Left lobe of liver (tissue), 2 donors: Measurements from ENCODE around the gene RAB31. TPM values are rescaled to one million over a fixed set of nuclear protein-coding genes. Genes with fewer than 3 reads are reported as not detected.
"Not testable (repeated sequence)": the region's sequence is repeated elsewhere in the genome, so short reads cannot be mapped to it uniquely, and the experiment has no call there.

Source experiments
- ATAC-seq: fragments of 200-7000 bp; cut with Tn5 transposase; one replicate; pipeline ENCODE4 v1.9.1; 2020; ENCODE audit warnings: mild to moderate bottlenecking, moderate library complexity
- DNase-seq: peaks from one replicate; pipeline ENCODE4 v3.0.0-alpha.2; 2020; ENCODE audit warnings: low spot score
- total RNA-seq: library from RNA; stranded (reverse); gene quantifications from one replicate; pipeline ENCODE4 v1.2.1, GENCODE V29; 2021
- donor health status: DM: no; HTN: no; CAD: no; lungs with moderate emphysema.
- donor health status: DM: no; HTN: yes; CAD: no.

RAB31 gene
- total RNA-seq, 1 donor from 2014 or later, result 7.8 TPM

GRCh38 chr18:9874728-9875127, 166.6 kb downstream of the RAB31 start:
- ATAC-seq (no peak), DNase-seq (no peak)

- ATAC-seq (no peak), DNase-seq (no peak)
Measured at GRCh38 chr18:9876212-9876866, 168.2 kb downstream of the RAB31 start.

DNA sequence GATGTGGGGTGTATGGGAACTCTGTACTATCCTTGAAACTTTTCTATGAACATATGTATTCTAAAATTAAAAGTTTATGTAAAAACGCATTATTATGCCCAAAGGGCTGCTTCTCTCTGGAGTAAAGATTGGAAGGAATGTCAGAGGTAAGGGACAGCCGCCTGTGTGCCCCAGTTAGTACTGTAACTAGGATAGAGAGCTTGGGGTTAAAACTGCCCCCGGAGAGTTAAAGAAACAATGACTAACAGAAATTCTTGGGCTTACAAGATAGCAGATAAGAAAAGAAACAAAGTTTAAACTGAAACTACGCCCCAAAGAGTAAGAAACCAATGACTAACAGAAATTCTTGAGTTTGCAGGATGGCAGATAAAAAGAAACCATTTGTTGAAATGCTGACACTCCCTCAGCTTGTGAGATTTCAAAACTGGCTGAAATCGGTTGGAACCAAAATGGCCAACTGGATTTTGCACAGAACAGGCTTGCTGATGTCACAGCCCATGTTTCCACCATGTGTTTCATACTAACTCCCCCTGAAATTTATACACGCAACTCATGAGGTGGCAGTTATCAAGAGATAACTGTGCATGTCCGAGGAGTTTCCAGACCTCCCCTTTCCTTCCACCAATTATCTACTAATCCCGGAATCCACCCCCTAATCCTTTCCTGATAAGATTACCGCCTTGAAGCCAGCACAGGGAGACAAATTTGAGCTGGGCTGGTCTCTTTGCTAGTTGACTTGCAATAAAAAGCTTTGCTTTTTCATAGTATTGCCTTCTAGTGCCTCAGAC, 169.0 kb downstream of the RAB31 start:
- no peak for DNase-seq
- ATAC-seq, result peak; percentile 53

DNA sequence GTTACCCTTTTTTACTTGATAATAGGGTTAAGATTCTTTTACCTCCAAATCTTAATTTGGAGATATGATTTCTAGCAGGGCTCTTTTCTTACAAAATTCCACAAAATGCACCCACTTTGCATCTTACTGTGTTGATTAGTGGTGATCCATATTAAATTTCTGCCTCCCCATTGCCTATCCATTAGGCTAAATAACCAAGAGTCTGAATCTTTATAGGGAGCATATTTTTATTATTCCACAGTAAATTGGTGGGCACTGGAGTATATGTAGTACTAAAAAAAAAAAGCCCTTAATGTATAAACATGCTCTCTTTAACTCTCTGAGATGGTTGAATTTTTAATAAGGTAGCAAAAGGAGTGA, 169.5 kb downstream of the RAB31 start:
- no peak for DNase-seq

GRCh38 chr18:9878095-9878494, 170.0 kb downstream of the RAB31 start:
- no peak for DNase-seq
- no peak for ATAC-seq

More for the DNA sequence above, 169.5 kb downstream of the RAB31 start:
- no peak for ATAC-seq

DNA sequence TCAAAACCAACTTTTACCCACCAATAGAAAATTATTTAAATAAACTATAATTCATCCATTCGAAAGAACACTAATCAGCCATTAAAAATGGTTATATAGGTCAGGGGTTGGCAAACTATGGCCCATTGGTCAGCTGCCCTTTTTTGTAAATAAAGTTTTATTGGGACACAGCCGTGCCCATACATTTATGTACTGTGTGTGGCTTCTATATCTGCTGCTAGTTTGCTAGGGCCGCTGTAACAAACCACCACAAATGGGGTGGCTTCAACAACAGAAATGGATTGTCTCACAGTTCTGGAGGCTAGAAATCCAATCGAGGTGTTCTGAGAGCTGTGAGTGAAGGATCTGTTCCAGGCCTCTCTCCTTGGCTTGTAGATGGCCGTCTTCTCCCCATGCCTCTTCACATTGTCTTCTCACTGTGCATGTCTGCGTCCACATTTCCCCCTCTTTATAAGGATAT, 170.7 kb downstream of the RAB31 start:
- DNase-seq, result no peak
- no peak for ATAC-seq

GRCh38 chr18:9884090-9884489, 176.0 kb downstream of the RAB31 start:
- ATAC-seq, result no peak
- DNase-seq, result no peak

DNA sequence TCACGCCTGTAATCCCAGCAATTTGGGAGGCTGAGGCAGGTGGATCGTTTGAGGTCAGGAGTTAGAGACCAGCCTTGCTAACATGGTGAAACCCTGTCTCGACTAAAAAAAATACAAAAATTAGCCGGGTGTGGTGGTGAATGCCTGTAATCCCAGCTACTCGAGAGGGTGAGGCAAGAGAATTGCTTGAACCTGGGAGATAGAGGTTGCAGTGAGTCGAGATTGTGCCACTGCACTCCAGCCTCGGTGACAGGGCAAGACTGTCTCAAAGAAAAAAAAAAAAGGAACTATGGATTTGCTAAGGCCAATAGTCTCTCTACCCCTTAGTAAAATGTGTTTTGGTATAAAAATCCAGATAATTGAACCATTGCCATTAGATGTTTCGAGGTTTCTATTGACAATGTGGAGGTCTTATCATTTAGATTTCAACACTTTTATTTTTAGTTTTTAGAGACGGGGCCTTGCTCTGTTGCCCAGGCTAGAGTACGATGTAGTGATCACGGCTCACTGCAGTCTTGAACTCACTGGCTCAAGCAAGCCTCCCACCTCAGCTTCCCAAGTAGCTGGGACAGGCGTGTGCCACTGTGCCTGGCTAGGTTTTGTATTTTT, 176.5 kb downstream of the RAB31 start:
- DNase-seq (no peak), ATAC-seq (no peak)

DNA sequence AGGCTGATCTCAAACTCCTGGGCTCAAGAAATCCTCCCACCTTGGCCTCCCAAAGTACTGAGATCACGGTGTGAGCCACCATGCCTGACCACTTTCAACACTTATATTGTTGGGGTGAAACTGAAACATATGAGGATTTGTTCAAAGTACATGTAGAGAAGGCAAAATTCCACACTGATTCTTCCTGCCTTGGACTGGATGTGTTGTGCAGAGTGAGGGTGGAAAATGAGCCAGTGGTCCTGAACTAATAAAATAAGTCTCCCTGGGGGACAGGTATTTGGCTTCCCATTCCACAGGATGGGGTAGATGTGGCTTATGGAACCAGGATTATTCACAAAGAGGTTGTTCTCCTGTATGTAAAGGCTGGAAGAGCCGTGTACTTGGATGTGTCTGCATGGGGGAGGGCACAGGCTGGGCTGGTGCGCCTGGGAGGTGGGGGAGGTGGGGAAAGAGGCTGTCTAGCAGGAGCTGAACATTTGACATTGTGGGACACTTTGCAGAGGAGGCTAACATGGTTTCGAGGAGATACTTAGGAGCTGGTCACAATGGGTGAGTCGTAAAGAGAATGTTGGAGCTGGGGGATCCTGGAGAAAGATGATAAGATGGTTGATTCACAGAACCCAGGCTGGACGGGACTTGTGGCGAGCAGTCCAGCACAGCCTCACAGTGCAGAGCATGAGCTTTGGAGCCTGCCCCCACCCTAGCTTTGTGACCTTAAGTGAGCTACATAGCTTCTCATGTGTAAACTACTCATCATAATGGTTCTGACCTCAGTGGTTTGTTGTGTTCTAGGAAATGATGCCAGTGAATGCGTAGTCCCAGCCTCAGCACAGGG, 177.3 kb downstream of the RAB31 start, which contains the start of gene TXNDC2:
TSS of gene TXNDC2 (plus strand) at position 804 of the 835 bp plus-strand sequence. CDS start 708 bp downstream, outside the sequence.
- ATAC-seq, result no peak
- DNase-seq, result no peak

DNA sequence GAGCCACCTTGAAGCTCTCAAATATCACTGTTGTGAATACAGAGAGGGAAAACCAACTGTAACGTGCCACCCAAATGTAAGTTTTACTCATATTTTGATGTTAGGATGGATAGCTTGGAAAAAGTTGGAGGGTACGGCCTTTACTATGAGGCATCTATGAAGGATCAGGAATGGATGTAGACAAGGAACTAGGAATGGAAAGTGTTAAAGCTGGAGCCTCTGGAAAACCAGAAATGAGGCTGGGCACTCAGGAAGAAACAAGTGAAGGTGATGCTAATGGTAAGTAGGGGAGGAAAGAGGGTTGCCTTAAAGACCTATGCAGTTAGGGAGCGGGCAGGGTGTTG, 177.9 kb downstream of the RAB31 start:
- DNase-seq (no peak), ATAC-seq (no peak)

DNA sequence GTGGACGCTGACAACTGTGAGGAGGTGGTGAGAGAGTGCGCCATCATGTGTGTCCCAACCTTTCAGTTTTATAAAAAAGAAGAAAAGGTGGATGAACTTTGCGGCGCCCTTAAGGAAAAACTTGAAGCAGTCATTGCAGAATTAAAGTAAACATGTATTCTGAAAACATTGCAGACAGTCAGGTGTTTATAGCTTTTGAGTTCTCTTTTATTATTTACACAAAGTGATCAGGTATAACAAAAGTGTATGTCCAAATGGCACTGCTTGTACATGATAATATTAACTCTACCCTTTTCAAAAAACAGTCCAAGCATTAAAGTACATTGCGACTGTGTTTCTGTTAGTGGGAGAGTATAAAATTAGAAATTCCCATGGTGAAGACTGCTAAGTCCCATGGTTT, 179.9 kb downstream of the RAB31 start:
- ATAC-seq (no peak), DNase-seq (no peak)

GRCh38 chr18:9890196-9890595, 182.1 kb downstream of the RAB31 start:
- no peak for DNase-seq
- no peak for ATAC-seq

GRCh38 chr18:9890957-9891356, 182.9 kb downstream of the RAB31 start:
- DNase-seq (no peak), ATAC-seq (no peak)

- not testable (repeated sequence) for DNase-seq, ATAC-seq
Measured at GRCh38 chr18:9891515-9891914, 183.4 kb downstream of the RAB31 start.

- ATAC-seq, result no peak
- DNase-seq, result no peak
Measured at GRCh38 chr18:9894454-9895068, 186.5 kb downstream of the RAB31 start.

- no peak for DNase-seq
- no peak for ATAC-seq
Measured at GRCh38 chr18:9897129-9897528, 189.0 kb downstream of the RAB31 start.

DNA sequence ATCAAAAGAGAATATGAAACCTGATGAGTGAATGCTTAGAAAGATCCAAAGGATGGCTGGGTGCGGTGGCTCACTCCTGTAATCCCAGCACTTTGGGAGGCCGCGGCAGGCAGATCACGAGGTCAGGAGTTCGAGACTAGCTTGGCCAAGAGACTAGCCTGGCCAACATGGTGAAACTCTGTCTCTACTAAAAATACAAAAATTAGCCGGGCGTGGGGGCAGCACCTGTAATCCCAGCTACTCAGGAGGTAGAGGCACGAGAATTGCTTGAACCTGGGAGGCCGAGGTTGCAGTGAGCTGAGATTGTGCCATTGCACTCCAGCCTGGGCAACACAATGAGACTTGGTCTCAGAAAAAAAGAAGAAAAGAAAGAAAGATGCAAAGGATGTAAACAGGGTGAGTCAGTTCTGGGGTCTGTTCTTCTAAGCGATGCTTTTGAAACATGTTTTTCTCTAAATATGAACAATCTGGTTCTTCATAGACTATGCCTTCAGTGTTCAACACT, 189.7 kb downstream of the RAB31 start:
- not testable (repeated sequence) for ATAC-seq, DNase-seq

DNA sequence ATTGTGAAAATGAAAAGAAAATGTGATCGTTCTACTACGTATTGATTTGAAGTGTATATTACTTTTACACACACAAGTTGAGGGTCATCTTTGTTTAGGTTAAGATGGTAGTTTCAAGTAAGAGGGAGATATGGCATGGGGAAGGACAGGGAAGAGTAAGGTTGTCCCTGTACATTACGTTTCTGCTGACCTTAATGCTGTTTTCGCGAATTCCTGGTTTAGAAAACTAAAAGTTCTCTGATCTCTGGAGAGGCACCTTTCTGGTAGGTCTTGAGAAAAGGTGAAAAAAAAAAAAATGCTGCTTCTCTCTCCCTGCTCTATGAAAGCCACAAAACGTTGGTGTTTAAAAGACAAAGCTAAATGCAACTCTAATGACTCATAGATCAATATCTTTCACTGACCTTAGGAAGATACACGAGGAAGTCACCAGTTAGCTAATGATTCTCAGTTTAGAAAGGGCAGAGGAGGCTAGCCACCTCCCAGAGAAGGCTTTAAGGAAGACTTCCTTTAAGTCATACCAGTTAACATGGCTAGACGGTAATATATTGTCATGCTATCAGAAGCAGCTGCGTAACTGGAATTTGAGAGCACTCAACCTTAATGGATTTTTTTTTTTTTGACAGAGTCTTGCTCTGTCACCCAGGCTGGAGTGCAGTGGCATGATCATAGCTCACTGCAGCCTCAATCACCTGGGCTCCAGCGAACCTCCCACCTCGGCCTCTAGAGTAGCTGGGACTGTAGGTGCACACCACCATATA, 190.9 kb downstream of the RAB31 start:
- no peak for DNase-seq
- peak; percentile 89 for ATAC-seq

DNA sequence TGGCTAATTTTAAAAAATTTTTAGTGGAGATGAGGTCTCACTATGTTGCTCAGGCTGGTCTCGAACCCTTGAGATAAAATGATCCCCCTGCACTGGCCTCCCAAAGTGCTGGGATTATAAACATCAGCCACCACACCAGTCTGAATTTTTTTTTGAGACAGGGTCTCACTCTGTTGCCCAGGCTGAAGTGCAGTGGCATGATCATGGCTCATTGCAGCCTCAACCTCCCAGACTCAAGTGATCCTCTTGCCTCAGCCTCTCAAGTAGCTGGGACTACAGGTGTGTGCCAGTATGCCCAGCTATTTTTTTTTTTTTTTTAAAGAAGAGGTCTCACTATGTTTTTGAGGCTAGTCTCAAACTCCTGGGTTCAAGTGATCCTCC, 191.4 kb downstream of the RAB31 start:
- not testable (repeated sequence) for DNase-seq, ATAC-seq

DNA sequence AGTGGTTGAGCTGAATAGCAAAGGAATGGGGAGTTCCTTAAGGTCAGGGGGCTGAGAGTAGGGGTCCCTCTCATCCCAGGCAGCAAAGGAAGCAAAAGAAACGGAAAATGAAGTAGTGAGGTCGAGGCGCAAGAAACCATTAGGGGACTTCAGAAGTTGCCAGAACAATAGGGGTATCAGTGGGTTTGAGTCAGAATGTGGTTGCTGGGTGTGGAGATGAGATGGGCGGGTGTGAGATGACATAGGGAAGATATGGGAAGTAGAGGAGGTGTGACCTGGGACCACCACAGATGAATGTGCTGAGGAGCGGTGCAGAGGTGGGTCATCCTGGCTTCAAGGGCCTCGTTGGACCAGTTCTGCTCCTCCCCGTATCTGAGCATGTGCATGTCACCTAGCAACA, 192.6 kb downstream of the RAB31 start:
- no peak for DNase-seq
- ATAC-seq, result no peak
